KOPT-K1 (cell line): ENCODE results near the gene ARRDC3.
"Not testable (repeated sequence)": the region's sequence is repeated elsewhere in the genome, so short reads cannot be mapped to it uniquely, and the experiment has no call there.

Experiments used
- H3K27ac ChIP-seq: fragments of 200-600 bp; sonication (generic); 2 replicates; pipeline ENCODE4 v1.5.1; 2016; ENCODE audit warnings: antibody characterized with exemption, mild to moderate bottlenecking, low read depth, low read length; ENCODE audit not compliant: poor library complexity, severe bottlenecking
- H3K36me3 ChIP-seq: fragments of 200-600 bp; sonication (generic); 2 replicates; pipeline ENCODE4 v1.5.1; 2017; ENCODE audit warnings: antibody characterized with exemption, mild to moderate bottlenecking, low read length, moderate library complexity; ENCODE audit not compliant: insufficient read depth
- H3K9me3 ChIP-seq: fragments of 200-600 bp; sonication (generic); 2 replicates; pipeline ENCODE4 v1.5.1; 2017; ENCODE audit warnings: antibody characterized with exemption, low read length, mild to moderate bottlenecking; ENCODE audit not compliant: insufficient read depth, poor library complexity, severe bottlenecking

ARRDC3 gene

DNA sequence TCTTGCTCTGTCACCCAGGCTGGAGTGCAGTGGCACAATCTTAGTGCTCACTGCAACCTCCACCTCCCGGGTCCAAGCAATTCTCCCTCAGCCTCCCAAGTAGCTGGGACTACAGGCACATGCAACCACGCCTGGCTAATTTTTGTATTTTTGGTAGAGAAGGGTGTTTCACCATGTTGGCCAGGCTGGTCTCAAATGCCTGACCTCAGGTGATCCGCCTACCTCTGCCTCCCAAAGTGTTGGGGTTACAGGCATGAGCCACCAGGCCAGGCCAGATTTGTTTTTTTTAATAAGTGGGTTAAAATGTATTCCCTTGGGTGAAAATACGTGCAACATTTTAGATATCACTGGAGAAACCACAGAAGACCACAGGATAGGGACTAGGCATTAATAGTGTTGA, 60.1 kb downstream of the ARRDC3 start:
- not testable (repeated sequence) for H3K9me3 ChIP-seq, H3K36me3 ChIP-seq, H3K27ac ChIP-seq

DNA sequence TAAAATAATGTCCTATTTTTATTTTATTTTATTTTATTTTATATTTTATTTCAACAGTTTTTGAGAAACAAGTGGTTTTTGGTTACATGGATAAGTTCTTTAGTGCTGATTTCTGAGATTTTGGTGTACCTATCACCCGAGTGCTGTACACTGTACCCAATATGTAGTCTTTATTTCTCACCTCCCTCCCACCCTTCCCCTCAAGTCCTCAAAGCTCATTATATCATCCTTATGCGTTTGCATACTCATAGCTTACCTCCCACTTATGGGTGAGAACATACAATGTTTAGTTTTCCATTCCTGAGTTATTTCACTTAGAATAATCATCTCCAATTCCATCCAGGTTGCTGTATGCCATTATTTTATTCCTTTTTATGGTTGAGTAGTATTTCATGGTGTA, 63.5 kb downstream of the ARRDC3 start:
- Histone ChIP-seq H3K27ac (no peak overlapping the region), H3K36me3 (no peaks in the 10 kb centered on the region), H3K9me3 (no peaks in the 10 kb centered on the region)

DNA sequence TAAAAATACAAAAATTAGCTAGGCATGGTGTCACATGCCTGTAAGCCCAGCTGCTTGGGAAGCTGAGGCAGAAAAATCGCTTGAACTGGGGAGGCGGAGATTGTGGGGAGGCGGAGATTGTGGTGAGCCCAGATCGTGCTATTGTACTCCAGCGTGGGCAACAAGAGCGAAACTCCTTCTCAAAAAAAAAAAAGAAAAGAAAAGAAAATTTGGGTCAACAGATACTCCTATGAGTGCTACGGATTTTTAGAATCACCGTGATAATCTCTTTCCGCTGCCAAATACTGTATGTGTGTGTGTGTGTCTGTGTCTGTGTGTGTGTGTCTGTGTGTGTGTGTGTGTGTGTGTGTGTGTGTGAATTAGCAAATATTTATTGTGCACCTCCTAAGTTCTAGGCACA, 64.4 kb downstream of the ARRDC3 start:
- H3K36me3 ChIP-seq = no peaks in the 10 kb centered on the region
- peak overlapping the region; percentile 41 for H3K27ac ChIP-seq

More for the DNA sequence above, 64.4 kb downstream of the ARRDC3 start:
- no peaks in the 10 kb centered on the region for H3K9me3 ChIP-seq
